Mucosa of descending colon (tissue), 3 donors: ENCODE measurements around the gene COX6B1. TPM values are rescaled to one million over a fixed set of nuclear protein-coding genes. Genes with fewer than 3 reads are reported as not detected.
"Not testable (repeated sequence)": the region's sequence is repeated elsewhere in the genome, so short reads cannot be mapped to it uniquely, and the experiment has no call there.

Experiments
- ATAC-seq: fragments of 200-7000 bp; cut with Tn5 transposase; one replicate; pipeline ENCODE4 v1.9.1; 2020; ENCODE audit warnings: mild to moderate bottlenecking, moderate library complexity
- DNase-seq, 3 donors: peaks; one replicate each; pipeline ENCODE4 v3.0.0-alpha.2; 2020
- H3K36me3 ChIP-seq: fragments of 200-600 bp; one replicate; pipeline ENCODE4 v1.8.0; 2021; ENCODE audit warnings: low read depth, mild to moderate bottlenecking
- H3K4me1 ChIP-seq: fragments of 200-600 bp; one replicate; pipeline ENCODE4 v1.8.0; 2021; ENCODE audit warnings: low read depth, mild to moderate bottlenecking
- H3K4me3 ChIP-seq: fragments of 200-600 bp; one replicate; pipeline ENCODE4 v1.8.0; 2021; ENCODE audit warnings: mild to moderate bottlenecking
- H3K9me3 ChIP-seq: fragments of 200-600 bp; one replicate; pipeline ENCODE4 v1.8.0; 2021; ENCODE audit warnings: mild to moderate bottlenecking
- intact Hi-C, 2 donors: fragments of 100-400 bp; cut with DNase I in 1 of 2; cut with micrococcal nuclease in 1 of 2; formaldehyde crosslinking; loops; one replicate each; pipeline versions ENCODE4 v1.11.0 to v1.11.1; 2022; cut with DNase I, micrococcal nuclease
- total RNA-seq, 3 donors: library from RNA; stranded (reverse); fragmentation: NEBNext Ultra II Directional in 2 of 3; extraction: Animal tissue kit (Norgen Biotek cat#: 25700) in 2 of 3; gene quantifications; one replicate each; pipeline versions ENCODE4 v1.2.1 to v1.2.4, GENCODE V29; 2021 to 2023
- TF ChIP-seq, protein P1 (sequence below): fragments of 200-600 bp; IDR thresholded peaks from one replicate; pipeline ENCODE4 v1.8.0; 2022; ENCODE audit warnings: antibody characterized with exemption, mild to moderate bottlenecking
- donor health status: DM: no; HTN: no; CAD: no; lungs with moderate emphysema.
- donor health status: DM: no; HTN: no; CAD: no.
- donor health status: DM: no; HTN: yes; CAD: no.

Gene COX6B1
- total RNA-seq, 3 donors from 2014 or later, result 460 to 939 (median 669) TPM

DNA sequence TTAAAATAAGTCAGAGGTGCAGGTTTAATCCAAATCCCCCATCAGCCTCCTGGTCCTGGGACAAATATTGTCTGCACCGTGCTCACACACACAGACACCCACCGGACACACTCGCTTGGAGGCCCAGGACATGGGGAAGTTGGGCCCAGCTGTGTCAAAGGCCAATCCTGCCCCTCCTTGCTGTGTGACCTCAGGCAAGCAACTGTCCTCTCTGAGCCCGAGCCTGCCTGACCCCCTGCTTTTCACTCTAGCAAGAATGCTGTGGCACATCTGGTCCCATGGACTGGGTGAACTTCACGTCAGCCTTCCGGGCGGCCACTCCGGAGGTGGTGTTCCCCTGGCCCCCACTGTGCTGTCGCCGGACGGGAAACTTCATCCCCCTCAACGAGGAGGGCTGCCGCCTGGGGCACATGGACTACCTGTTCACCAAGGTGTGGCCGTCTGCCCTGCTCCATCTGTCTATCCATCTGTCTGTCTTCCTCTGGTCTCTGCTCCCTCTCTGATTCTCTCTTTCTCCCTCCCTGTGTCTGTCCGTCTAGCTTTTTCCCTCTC lies 27.5 kb downstream of the COX6B1 start:
- no peaks in the 10 kb centered on the region for H3K4me1 ChIP-seq
- DNase-seq, result no peak
- H3K36me3 ChIP-seq, result no peaks in the 10 kb centered on the region
- no peak overlapping the region for H3K4me3 ChIP-seq
- TF ChIP-seq, protein P1, sequence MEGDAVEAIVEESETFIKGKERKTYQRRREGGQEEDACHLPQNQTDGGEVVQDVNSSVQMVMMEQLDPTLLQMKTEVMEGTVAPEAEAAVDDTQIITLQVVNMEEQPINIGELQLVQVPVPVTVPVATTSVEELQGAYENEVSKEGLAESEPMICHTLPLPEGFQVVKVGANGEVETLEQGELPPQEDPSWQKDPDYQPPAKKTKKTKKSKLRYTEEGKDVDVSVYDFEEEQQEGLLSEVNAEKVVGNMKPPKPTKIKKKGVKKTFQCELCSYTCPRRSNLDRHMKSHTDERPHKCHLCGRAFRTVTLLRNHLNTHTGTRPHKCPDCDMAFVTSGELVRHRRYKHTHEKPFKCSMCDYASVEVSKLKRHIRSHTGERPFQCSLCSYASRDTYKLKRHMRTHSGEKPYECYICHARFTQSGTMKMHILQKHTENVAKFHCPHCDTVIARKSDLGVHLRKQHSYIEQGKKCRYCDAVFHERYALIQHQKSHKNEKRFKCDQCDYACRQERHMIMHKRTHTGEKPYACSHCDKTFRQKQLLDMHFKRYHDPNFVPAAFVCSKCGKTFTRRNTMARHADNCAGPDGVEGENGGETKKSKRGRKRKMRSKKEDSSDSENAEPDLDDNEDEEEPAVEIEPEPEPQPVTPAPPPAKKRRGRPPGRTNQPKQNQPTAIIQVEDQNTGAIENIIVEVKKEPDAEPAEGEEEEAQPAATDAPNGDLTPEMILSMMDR, result no peak
- intact Hi-C loops, result no loop called here
- ATAC-seq, result no peak
- H3K9me3 ChIP-seq, result no peaks in the 10 kb centered on the region

DNA sequence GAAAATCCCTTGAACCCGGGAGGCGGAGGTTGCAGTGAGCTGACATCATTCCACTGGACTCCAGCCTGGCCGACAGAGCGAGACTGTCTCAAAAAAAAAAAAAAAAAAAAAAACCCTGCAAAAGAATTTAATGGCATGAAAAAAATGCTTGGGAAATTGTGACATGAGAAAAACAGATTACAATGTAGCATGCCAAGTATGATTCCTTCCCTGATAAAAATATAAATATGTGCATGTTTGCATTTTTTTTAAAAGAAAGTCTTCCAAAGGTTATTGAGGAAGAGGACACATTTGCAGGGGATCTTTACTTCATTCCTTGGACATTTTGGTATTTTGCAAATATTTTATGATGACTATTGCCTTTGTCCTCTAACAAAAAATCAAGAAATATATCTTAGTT lies 41.7 kb downstream of the COX6B1 start:
- intact Hi-C loops, result loop anchor here in 1 of 2 donors (10.0 kb wide), 1 partner anchor 245 kb away; the partner anchor contains the start of gene LRFN3

DNA sequence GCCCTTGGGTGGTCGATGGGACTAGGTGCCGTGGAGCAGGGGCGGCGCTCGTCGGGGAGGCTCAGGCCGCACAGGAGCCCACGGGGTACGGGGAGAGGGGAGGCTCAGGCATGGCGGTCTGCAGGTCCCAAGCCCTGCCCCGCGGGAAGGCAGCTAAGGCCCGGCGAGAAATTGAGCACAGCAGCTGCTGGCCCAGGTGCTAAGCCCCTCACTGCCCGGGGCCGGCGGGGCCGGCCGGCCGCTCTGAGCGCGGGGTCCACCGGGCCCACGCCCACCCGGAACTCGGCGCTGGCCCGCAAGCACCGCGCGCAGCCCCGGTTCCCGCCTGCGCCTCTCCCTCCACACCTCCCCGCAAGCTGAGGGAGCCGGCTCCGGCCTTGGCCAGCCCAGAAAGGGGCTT lies 43.0 kb downstream of the COX6B1 start:
- H3K4me1 ChIP-seq, ATAC-seq, H3K9me3 ChIP-seq, H3K4me3 ChIP-seq, DNase-seq, H3K36me3 ChIP-seq: not testable (repeated sequence)
- intact Hi-C loops, result loop anchor here in 1 of 2 donors (10.0 kb wide), 1 partner anchor 244 kb away; the partner anchor contains the start of gene LRFN3

More for the DNA sequence above, 41.7 kb downstream of the COX6B1 start:
- Histone ChIP-seq H3K4me1 (no peaks in the 10 kb centered on the region), H3K4me3 (no peak overlapping the region), H3K9me3 (no peaks in the 10 kb centered on the region), H3K36me3 (no peaks in the 10 kb centered on the region)
- ATAC-seq (no peak), DNase-seq (no peak)
- TF ChIP-seq, protein P1, result no peak

DNA sequence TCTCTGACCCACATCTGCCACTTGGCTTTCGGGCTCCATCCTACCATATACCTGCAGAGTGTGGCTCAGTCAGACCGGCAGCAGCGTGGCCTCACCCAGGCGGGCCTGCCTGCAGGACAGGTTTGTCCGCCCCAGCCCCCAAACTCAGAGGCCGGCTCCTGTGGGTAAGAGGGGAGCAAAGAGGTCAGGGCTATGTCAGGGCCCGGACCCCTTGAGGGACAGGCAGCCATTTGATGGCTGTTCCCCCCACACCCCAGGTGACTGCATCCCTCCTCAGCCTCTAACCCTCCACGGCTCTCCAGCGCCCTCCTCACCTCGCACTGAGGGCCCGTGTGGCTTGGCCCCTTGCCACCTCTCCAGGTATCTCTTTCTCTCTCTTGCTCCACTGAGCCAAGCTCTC lies 43.9 kb downstream of the COX6B1 start:
- TF ChIP-seq, protein P1, result no peak
- ATAC-seq, result no peak
- Histone ChIP-seq H3K36me3 (no peaks in the 10 kb centered on the region), H3K9me3 (no peaks in the 10 kb centered on the region), H3K4me1 (no peaks in the 10 kb centered on the region), H3K4me3 (no peak overlapping the region)
- DNase-seq, result no peak
- intact Hi-C loops, result loop anchor here in 1 of 2 donors (10.0 kb wide), 1 partner anchor 243 kb away; the partner anchor contains the start of gene LRFN3

DNA sequence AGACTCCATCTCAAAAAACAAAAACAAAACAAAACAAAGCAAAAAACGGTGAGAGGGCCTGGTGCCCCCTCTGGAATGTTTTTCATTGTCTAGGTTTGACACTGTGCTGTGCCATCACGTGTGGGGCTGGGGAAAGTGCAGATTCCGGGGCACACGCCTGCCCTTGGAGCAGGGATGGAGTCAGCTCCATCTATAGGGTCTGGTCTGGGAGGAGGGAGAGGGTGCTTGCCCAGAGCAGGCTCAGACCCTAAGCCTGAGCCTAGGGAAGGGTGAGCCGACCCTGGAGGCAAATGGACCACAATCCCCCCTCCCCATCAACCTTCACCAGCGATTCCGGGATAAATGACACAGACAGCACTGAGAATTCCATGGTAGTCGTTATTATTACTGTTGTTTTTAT lies 45.3 kb downstream of the COX6B1 start:
- Histone ChIP-seq H3K9me3 (no peaks in the 10 kb centered on the region), H3K36me3 (no peaks in the 10 kb centered on the region), H3K4me3 (no peak overlapping the region), H3K4me1 (no peaks in the 10 kb centered on the region)
- ATAC-seq (no peak), DNase-seq (no peak)
- TF ChIP-seq, protein P1, result no peak
- intact Hi-C loops, result loop anchor here in 1 of 2 donors (10.0 kb wide), 1 partner anchor 241 kb away; the partner anchor contains the start of gene LRFN3

DNA sequence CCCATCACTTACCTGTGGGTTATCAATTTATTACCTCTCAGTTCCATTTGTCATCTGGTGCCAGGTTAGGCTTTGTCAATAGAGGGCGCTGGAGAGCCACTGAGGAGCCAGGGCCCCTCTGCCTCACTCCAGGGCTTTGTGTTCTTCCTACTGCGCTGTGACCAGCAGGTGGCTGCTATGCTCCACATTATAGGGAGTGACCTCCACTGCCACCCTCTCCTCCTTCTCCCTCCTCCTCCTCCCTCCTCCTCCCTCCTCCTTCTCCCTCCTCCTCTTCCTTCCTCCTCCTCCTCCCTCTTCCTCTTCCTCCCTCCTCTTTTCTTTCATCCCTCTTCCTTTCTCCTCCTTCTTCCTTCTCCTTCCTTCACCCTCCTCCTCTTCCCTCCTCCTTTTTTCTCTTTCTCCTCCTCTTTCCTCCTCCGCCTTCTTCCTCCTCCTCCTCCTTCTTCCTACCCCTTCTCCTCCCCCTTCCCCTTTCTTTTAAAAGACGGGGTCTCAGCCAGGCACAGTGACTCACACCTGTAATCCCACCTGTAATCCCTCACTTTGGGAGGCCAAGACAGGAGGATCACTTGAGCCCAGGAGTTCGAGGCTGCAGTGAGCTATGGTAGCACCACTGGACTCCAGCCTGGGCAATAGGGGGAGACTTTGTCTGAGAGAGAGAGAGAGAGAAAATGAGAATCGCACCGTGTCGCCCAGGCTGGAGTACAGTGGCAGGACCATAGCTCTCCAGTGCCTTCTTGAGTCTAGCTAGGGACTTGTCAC lies 45.9 kb downstream of the COX6B1 start:
- peak; percentile 100 for ATAC-seq

More for the DNA sequence above, 45.9 kb downstream of the COX6B1 start:
- H3K4me1 ChIP-seq, result no peaks in the 10 kb centered on the region
- no peaks in the 10 kb centered on the region for H3K9me3 ChIP-seq
- TF ChIP-seq, protein P1, result peak; percentile 88
- intact Hi-C loops, result loop anchor here in 1 of 2 donors (10.0 kb wide), 1 partner anchor 241 kb away; the partner anchor contains the start of gene LRFN3
- no peaks in the 10 kb centered on the region for H3K36me3 ChIP-seq
- H3K4me3 ChIP-seq, result no peak overlapping the region
- DNase-seq, result peak; percentile 86 to 95 (median 89)
